HG03095 (cell line): Measurements from ENCODE around the gene CUTC.
"Not testable (repeated sequence)": the region's sequence is repeated elsewhere in the genome, so short reads cannot be mapped to it uniquely, and the experiment has no call there.

Experiments
- ATAC-seq: cut with Tn5 transposase; IDR thresholded peaks from one replicate; pipeline ENCODE4 v1.9.1; 2021; ENCODE audit warnings: moderate library complexity; ENCODE audit not compliant: unreplicated experiment

Gene CUTC

DNA sequence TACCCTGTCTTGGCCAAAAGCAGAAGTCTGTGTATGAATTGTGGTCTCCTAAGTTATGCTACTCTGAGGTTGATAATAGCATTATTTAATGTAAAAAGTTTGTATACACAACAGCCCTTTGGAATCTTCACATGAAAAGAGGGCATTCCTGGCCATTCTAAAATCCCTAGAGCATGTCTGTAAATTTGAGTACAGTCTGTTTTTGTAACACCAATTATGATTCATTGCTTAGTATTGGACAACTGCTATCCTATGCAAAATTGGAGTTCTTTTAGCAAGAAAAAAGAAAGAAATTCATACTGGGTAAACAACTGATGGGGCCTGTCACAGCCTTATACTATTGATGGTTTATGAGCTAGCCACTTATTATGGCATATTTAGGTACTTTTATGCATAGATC is 10.2 kb downstream of the CUTC start:
- ATAC-seq, result no peak

DNA sequence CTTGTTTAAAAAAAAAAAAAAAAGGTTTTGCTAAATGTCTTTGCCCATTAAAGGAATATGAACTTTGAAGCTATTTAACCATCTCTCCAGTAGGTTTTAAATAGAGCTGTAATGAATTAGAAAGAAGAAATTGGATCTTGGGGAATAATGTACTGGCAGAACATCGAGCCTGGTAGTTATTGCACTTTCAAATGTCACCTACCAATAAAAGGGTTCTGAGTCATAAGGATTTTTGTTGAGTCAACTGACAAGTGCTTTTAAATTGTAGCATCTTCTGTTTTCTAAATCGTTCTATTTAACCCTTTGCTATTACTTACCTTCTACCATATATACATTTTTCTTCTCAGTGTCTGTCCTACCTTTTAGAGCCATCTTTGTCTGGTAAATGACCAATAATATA is 10.7 kb downstream of the CUTC start:
- no peak for ATAC-seq

DNA sequence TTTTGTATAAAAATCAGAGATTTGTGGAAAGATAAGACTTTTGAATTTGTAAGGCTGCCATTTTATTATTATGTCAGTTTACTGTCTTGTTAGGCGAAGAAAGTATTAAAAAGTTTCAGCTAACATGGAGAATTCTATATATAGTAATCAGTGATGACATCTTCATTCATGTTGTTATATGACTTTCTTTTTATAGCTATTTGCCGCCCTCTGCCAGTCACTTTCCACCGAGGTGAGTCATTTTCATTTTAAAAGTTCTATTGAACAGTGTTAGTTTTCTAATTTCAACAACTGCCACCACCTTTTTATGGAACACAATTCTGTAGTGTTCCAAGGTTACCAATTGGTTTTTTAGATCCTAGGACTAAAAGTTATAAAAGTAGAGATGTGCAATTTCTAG is 11.8 kb downstream of the CUTC start:
- no peak for ATAC-seq

DNA sequence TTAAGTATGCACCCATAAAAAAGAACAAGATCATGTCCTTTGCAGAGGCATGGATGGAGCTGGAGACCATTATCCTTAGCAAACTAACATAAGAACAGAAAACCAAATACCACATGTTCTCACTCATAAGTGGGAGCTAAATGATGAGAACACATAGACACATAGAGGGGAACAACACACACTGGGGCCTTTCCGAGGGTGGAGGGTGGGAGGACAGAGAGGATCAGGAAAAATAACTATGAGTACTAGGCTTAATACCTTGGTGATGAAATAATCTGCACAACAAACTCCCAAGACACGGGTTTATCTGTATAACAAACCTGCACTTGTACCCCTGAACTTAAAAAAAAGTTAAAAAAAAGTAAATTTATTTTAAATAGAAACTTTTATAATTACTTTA is 14.1 kb downstream of the CUTC start:
- ATAC-seq, result not testable (repeated sequence)

DNA sequence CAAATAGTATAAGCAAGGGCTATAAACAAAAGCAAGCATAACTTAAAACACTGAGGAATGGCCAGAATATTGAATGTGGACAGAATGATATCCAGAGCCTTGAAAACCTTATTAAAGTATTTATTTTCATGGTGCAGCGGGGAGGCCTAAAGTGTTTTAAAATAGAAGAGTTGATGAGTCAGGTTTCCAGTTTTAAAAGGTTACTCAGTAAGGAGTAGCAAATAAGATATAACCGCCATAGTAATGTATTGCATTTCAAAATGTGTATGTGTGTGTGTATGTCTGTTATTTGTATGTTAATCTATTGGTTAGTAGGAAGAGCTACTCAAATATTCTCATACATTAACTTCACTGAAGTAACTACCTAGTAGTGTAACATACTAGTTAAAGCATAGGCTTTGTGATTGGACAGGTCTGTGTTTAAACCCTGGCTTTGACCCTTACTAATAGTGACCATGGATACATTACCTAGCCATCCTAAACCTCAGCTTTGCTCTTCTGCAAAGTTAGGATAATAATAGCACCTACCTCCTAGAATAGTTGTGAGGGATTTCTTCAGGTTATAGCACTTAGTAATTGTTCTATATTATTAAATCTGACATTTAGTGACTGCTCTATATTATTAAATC is 16.9 kb downstream of the CUTC start:
- ATAC-seq, result no peak

DNA sequence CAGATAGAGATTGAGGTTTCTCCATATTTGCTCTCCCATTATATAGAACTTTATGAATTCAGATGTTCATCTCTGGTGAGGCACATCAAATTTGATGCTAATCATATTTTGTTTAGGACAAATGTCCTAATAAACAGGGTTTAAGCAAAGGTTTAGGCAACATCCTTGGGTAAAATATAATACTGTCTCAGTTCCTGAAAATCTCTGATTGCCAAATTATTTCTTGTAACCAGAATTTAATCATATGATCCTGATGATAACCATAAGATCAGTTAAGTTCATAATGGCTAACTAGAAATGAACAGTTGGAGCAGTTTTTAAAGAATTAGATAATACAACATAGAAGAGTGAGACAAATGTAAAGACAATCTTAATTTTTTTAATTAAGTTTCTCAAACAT is 18.6 kb downstream of the CUTC start:
- no peak for ATAC-seq

DNA sequence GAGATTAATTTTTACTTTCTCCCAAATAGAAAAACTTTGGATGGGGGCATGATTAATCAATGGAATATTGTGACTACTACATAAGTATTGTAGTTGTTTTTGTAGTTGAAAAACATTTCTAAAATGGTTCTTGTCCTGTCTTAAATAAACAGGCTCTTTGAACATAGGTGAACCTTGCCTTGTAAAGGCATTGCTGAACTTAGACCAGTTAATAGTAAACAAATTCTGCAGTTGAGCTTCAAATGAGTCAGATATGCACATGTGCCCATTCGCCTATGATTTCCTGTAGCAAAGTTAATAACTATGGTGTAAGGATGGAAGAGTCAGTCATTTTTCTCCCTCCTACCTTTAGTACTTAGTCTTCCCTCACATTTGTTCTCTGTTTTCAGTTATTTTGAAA is 22.6 kb downstream of the CUTC start:
- ATAC-seq, result no peak

DNA sequence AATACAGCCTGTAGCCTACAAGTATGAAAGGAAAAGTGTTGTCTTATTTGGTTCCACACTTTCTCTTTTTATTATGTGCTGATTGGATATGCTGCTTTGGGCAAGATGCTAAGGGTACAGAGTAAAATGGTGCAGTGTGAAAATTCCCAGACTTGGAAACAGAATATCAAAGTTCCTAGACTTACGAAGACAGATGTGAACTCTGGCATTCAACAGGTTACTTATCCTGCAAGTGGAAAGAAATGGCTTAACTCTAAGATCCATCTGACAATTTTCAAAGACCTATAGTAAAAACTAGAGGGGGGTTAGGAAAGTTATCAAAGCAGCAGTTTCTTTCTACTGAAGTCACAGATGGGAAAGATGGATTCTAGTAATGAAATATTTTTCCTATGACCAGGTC is 24.1 kb downstream of the CUTC start:
- ATAC-seq, result no peak

DNA sequence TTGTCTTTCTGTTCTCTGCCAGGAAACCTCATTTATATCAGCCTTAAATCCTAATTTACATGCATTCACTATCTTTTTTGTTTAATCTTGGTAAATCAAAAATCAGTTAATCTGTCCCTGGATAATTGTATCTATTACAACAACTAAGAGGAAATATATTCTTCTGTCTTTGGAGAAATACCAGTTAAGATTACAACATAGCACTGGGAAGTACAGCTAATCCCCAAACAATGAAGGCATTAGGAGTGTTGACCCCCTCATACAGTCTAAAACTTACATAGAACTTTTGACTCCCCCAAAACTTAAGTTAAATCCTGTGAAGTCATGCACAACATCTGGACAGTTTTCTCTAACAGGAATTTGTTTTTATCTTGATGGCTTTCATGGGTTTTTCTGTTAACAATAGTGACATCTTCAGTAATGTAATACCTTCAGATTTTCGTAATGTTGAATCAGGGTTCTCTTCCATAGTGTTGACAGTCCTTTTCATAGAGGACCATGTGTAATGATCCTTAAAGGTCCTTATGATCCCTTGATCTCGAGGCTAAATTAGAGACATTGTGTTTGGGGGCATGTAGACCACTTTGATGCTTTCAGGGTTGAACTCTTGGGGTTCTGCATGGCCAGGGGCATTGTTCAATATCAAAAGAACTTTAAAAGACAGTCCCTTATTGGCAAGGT is 26.3 kb downstream of the CUTC start:
- ATAC-seq, result no peak

DNA sequence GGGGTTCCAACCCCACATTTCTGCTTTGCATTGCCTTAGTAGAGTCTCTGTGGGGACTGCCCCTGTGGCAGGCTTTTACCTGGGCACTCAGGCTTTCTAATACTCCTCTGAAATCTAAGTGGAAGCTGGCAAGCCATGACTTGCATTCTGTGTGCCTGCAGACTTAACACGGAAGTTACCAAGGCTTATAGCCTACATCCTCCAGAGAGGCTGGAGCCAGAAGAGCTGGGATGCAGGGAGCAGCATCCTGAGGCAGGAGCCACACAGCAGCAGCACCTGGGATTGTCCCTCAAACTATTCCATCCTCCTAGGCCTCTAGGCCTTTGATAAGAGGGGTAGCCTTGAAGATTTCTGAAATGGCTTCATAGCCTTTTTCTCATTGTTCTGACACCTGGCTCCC is 28.3 kb downstream of the CUTC start:
- no peak for ATAC-seq

DNA sequence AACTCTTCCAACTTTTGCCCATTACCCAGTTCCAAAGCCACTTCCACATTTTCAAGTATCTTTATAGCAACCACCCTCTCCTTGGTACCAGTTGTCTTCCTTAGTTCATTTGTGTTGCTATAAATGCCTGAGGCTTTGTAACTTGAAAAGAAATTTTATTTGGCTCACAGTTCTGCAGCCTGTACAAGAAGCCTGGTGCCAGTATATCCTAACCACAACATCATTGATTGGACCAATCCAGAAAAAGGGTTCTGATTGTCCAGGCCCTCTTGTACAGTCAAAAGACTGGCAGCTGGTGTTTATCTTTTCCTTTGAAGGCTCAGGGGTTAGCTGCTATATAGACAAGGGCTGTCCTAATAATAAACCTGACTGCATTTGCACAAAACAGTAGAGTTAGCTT is 29.3 kb downstream of the CUTC start:
- no peak for ATAC-seq

DNA sequence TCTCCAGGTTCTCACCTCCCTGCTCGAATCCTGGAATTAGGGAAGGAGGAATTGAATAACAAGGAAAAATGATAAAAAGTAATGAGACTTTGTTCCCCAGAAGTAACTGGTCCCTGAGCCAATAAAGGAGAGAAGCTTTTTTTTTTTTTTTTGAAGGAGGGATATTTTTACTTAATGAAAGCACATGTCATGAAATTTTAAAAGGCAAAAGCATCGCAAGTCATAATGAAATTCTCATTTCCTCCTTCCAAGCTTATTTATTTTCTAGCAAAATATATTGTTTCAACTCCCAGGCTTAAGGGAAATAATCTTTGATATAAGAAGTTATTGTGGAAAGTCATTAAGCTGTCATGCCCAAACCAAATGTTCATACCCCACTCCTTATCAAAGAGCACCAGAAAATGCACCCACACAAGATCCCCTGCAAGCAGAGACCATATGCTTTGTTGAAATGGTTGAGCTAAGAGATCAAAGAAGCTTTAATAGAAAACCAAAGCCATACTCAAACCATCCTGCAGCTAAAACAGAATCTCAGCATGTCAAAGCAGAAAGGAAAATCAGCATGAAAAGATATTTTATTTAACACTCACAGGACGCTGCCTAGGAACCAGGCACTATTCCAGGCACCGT is 33.8 kb downstream of the CUTC start:
- ATAC-seq, result no peak

DNA sequence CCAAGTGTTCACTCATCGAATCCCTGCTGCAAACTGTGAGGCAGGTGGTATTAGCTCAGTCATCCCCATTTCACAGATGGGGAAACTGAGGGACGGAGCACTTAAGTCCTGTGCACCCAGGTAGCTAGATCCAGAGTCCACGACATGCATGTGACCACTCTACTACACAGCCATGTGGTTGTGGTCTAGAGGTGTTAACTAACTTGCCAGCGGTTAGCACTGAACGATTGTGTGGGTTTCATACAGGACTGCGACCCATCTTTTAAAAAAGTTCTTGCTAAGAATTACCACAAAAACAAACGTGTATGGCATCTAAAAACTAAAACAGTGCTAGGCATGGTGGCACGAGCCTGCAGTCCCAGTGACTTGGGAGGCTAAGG is 34.3 kb downstream of the CUTC start:
- ATAC-seq, result no peak

DNA sequence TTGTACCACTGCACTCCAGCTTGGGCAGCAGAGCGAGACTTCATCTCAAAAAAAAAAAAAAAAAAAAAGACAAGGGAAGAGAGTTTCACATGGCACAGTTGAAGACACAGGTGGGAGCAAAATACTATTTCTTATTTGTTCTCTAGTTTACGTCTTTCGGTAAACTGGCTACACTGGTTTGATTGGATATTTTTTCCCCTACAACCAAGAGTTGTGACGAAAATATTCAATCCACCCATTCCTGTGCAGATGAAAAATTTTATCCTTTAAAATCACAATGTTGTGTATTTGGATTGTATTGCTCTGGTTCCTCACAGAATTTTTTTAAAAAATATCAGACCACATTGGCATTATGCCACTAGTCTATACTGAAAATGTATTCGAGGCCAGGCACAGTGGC is 35.9 kb downstream of the CUTC start:
- no peak for ATAC-seq

DNA sequence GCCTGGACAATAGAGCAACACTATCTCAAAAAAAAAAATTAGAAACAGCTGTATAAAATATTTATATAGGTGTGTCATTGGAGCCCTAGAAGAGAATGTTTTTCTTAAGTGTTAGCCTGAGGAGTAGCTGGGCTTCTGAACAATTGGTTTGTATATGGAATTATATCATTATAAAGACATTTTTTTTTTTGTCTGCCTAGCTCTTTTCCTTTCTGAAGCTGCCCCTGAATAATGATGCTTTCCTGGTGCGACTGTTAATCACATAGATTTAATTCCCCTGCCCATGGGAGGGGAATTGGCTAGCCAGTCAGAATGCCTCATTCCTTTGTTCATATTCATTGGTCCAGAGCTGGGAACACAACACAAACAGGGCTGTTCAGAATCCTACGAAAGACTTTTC is 36.5 kb downstream of the CUTC start:
- ATAC-seq, result no peak

DNA sequence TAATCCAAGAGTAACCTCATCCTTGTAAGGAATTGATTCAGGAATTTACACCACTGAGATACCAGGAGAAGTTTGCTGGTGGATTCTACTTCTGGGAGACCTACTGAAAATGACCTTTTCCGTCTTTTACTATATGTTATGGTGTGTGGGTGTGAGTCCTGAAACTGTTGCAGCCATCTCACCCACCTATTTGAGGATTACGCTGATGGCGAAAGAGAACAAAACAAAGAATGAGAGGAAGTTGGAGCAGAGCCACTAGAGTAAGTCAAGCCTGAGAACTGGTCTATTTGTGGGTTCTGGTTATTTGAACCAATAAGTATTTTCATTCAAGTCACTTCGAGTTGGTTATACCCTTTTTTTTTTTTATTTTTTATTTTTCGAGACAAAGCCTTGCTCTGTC is 37.7 kb downstream of the CUTC start:
- ATAC-seq, result no peak

DNA sequence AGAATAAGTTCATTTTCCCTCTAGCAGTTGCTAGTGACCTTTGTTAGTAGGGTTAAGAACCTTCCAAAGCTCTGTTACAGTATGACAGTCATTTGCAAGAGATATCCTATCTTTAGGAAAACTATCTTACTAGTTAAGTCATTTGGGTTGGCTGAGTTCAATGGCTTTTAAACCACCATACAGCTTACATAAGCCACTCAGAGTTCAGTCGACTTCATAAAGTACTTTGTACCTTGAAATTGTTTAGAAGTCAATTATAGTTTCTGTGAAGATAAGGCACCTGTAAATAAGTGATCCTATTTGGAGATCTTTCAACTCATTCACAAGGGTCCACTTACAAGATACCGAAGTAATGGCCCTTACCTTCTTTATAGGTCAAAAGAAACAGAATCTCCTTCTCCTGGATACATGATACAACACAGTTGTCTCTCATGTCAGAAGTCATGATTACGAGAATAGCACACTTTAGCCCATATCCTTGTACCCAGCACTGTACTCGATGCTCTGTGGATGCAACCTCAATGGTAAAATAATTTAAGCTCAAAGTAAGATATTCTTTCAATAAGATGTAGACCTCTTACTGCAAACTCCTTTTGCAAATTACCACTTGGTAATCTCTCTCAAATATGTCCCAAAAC is 38.5 kb downstream of the CUTC start:
- ATAC-seq, result no peak

DNA sequence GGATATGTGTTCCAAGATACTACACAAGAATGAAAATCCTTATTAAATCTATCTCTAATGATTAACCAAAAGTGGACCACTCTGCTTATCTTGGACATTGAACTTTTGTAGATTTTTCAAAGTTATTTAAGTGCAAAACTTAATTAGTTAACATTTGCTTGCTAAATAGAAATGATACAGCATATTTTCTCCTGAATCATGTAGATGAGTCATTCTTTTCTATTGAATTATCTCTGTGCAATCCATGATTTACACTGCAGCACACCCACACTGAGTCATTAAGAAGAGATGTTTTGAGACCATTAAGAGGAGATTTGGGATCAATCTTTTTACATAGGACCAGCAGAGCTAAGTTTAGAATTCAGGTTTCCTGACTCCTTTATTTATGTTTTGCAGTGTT is 43.8 kb downstream of the CUTC start:
- no peak for ATAC-seq

DNA sequence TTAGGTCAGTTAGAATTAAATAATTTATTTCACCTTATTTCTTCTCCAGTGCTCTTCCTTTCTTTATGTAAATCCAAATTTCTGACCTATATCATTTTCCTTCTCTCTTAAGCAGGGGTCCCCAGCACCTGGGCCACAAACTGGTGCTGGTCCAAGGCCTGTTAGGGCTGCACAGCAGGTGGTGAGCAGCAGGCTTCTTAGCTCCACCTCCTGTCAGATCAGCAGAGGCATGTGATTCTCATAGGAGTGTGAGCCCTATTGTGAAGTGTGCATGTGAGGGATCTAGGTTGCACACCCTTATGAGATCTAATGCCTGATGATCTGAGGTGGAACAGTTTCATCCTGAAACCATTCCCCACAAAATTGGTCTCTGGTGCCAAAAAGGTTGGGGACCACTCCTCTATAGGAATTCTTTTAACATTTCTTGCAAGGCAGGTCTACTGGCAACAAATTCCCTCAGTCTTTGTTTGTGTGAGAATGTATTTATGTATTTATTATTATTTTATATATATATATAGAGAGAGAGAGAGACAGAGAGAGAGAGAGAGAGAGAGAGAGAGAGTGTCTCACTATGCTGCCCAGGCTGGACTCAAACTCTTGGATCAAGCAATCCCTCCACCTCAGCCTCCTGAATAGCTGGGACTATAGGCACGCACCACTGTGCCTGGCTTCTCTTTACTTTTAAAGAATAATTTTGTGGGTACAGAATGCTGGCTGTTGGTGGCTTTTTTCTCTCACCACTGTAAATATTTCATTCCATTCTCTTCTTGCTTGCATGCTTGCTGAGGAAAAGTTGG is 46.1 kb downstream of the CUTC start:
- ATAC-seq, result no peak

DNA sequence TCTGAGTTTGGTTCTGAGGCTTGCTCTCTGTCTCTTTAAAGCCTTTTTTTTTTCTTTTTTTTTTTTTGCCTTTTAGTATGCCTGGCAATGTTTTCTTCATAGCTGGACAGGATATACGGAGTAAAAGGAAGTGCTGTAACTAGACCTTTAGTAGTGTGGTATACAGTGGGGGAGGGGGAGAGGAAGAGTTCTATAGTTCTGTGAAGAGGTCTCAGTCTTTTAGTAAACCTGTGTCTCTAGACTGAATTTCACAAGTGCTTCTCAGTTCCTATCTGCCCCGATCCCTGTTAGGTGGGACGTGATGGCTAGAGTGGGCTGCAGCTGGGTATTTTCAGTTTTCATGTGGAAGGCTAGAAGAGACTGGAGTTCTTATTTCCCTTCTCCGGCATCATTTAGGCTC is 47.3 kb downstream of the CUTC start:
- no peak for ATAC-seq

DNA sequence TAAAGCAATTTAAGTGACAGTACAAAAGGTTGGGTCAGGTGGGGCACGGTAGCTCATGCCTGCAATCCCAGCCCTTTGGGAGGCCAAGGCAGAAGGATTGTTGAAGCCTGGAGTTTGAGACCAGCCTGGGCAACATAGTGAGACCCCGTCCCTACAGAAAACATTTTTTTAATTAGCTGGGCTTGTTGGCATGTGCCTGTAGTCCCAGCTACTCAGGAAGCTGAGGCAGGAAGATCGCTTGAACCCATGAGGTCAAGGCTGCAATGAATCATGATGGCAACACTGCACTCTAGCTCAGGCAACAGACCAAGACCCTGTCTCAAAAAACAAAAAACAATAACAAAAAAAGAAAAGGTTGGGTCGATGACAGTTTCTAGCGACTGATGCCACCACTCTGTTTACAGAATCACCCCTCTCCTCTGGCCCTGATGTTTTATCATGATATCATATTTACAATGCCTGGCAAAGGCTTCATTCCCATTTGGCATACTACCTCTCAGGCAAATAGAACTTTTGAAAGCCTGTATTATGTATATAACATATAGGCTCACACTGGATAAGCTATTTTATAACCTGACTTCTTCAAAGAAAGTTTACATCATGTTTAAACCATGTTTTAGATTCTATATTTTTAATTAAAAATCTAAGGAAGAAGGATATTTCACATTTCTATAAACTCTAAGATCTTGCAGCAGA is 49.8 kb downstream of the CUTC start:
- no peak for ATAC-seq
